NCI-H748 (cell line): ENCODE measurements around the gene STX8.
A peak's percentile ranks its signal among the peaks of the same experiment; 100 is the strongest.

Experiments used
- DNase-seq: peaks from one replicate; lab custom pipeline; 2025; ENCODE audit not compliant: unreplicated experiment; lab: John Stamatoyannopoulos, UW

STX8 gene

DNA sequence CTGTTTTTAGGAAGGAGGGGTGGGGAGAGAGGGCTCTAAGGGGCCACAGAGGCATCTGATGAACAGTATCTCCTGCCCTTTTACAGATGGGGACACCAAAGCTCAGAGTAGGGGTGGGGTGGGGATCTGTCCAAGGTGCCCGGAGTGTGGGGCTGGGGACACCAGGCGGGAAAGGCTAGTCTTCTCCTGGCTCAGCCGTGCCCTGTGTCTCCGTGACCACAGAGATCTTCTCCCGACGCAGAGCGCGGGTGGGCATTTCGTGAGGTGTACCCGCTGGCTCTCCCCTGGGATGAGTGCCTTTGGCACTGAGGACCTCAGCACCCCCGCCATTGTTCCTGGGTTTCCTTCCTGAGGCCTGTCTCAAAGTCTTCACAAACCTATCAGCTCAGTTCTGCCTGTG lies 344.8 kb downstream of the STX8 start:
- DNase-seq: no peak

DNA sequence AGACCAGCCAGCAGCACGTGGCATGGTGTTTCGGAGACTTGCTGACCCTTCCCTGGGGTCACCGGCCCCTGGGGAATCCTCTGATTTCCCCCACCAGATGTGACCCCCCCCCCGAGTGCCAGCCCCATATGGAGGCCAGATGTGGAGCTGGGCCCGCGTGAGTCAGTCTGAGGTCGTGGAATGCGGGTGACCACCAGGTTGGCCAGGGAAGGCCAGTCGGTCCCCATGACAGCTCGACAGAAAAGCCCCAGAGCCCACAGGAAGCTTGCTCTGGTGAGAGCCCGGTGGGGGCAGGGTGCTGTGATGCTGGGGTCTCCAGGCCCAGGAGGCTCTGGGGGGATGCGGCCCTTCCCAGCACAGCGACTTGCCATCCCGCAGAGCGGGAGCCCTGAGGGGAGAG lies 345.3 kb downstream of the STX8 start:
- DNase-seq: no peak

DNA sequence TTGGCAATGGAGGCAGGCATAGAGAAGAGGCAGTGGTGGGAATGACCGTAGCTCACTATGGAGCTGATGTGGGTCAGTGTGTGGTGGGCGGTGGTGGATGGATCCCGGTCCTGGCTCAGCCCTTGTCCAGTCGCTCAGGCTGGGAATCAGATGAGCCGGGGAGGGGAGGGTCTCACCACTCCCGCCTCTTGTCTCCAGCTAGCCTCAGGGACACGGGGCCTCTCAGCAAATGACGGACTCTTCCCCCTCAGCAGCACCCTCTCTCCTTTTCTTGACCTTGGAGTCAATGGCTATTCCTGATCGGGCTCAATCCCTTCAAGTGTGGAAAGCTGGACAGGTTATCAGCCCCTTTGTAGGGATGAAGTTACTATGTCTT lies 345.8 kb downstream of the STX8 start:
- DNase-seq: no peak

DNA sequence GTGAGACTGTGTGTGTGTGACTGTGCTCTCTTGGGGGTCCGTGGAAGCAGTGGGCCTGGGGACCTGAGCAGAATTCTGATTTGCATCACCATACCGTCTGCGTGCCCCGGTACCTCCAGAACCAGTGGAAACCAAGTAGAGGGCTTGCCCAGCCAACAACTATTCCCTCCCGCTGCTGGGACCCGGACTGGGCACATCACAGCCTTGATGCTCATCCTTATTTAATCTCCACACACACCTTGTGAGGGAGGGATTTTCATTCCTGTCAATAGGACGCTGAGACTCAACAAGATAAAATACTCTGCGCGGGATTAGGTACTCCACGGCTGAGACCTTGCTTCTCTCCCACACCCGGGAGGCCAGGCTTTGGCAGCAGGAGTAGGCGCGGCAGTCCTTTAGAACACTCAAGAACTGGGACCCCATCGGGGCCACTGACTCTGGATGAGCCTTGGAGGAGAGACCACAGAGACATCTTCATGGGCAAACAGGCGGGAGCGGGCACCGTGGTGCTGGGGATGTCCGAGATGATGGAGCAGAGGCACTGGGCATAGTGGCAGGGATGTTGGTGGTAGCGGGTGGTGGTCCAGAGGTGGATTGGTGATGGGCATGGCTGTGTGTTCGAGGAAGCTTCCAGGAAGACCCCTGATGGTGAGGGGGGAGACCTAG lies 346.3 kb downstream of the STX8 start:
- no peak for DNase-seq

- DNase-seq: no peak
These were observed 347.0 kb downstream of the STX8 start for GRCh38 chr17:9228408-9229159.

DNA sequence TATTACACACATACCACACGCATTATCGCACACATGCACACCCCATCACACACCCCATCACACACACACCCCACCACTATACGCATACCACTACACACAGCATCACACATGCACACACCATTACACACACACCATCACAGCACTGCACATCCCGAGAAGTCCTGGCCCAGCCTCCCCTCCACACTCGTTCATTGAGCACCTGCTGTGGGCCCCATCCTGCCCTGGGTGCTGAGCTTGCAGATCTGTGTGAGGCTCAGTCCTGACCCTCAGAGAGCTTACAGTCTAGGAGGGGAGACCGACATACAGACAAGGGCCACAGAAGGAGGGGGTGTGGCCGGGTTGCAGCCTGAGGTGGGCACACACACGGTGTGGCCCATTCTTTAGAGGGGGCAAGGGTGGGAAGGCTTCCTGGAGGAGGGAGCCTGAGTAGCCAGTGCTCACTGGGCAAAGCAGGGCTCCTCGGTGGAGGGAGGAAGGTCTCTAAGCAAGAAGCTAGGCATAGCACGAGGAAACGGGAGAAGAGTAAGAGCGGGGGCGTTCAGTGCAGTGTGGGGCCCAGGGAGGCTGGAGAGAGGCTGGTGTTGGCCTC lies 347.7 kb downstream of the STX8 start:
- no peak for DNase-seq

- DNase-seq: peak; percentile 64
These were observed 348.9 kb downstream of the STX8 start for GRCh38 chr17:9226794-9227135.

- no peak for DNase-seq
These were observed 349.4 kb downstream of the STX8 start for GRCh38 chr17:9226130-9226793.

DNA sequence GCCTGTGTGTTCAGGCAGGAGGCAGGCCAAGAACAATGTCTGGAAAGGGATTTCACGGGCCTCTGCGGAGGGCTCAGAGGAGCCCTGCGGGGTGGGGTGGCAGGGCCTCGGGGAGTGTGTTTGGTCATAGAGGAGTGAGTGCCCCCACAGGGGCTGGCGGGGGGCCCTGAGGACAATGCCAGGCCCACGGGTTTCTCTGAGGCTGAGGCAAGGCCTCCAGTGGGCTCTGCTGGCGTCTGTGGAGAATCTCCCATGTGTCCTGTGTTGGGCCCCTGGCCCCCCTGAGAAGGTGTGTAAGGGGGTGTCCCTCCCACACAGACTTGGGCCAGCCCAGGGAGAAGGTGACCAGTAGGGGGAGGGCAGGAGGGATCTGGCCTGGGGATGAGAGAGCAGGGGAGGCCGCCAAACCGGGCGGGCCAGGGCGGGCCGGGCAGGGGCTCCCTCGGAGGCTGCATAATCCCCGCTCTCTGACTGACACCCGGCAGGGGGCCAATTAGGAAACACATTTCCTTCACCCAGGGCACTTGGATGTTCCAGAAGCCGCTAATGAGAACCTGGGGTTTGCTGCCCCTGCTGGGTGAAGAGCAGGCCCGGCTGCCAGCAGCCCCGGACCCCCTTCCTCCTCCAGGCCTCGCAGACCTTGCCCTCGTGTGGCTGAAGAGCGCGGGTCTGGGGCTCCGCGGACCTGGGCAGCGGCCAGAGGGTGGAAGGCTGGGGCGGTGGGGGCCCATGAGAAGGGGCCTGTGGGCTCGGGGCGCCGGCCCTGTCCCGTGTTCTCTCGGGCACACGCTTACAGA lies 350.1 kb downstream of the STX8 start:
- no peak for DNase-seq

- no peak for DNase-seq
These were observed 351.1 kb downstream of the STX8 start for GRCh38 chr17:9224485-9224884.

GRCh38 chr17:9223531-9223930 lies 352.1 kb downstream of the STX8 start:
- DNase-seq: no peak

DNA sequence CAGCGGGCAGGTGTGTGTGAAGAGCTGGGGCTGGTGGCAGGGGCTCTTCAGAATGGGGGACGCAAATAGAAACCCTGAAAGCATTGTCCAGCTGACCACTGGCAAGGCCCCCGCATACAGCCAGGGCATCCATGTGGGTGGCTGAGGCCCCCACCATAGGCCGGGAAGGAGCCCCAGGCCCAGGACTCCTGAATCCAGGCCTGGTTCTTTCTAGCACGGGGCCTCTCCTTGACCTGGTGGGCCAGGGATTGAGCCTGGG lies 353.8 kb downstream of the STX8 start:
- no peak for DNase-seq

DNA sequence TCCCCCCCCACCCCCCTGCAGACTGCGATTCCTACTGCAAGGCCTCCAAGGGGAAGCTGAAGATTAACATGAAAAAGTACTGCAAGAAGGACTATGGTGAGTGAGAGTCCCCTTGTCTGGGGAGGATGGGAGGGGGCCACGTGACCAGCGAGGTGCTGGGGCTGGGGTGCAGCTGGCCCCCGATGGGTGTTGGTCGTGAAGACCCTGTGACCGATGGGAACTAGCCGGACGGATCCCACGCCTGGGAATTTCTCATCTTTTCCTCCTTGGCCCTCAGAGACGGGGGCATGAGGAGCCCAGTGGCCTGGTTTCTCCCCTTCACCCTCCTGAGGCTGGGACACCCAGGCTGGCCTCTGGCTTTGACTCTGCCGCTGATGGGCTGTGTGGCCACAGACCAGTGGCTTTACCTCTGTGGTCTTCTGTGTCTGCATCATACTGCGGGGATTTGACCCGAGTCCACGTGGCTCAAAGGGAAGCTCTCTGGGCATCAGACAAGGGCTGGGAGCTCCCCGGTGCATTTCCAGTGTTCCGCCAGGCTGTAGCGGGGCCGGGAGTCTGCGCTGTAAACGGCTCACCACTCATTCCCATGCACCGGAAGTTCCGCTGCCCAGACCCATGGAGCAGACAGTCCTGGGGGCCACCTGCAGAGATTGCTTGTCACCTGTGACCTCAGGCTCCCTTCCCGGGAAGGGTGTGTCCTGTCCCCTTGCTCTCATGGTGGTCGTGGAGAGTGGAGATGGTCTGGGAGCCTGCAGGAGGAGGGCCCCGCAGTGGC lies 354.3 kb downstream of the STX8 start:
- DNase-seq: no peak

- no peak for DNase-seq
These were observed 355.0 kb downstream of the STX8 start for GRCh38 chr17:9220398-9221146.

GRCh38 chr17:9219631-9220397 lies 355.8 kb downstream of the STX8 start:
- no peak for DNase-seq

DNA sequence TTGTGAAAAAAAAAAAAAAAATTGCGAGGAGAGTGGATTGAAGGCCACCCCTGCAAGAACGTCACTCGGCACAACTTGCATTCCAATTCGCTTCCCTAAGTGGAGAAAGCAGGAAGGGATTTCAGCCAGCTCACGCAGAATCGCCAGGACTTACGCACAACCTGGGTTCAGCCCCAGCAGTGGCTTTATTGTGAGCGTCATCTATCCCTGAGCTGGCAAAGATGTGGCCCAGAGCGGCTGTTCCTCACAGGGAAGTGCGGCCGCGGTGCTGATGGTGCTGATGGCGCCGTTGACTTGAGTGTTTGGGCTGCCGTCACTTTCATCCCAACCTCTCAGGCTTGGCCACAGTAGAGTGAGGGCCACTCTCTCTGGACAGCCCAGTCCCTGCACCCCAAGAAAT lies 356.7 kb downstream of the STX8 start:
- DNase-seq: no peak

- DNase-seq: no peak
These were observed 357.5 kb downstream of the STX8 start for GRCh38 chr17:9218064-9218635.

- DNase-seq: peak; percentile 46
These were observed 358.2 kb downstream of the STX8 start for GRCh38 chr17:9217151-9218056.
